SJCRH30 (cell line): ENCODE measurements around the gene MUC13. TPM values are rescaled to one million over a fixed set of nuclear protein-coding genes. Genes with fewer than 3 reads are reported as not detected.

Experiments used
- total RNA-seq: library from RNA; depleted of rRNA; stranded (reverse); fragments of >200 nt; shearing (Covaris generic); gene quantifications from 2 replicates; pipeline ENCODE4 v1.2.3, GENCODE V29; 2014; rRNA removed

Gene MUC13
- total RNA-seq, 1 experiment from 2014 or later, result not detected

Other genes starting within 250 kb of the MUC13 start
- 50.4 and 62.9 TPM in 2 replicates for gene UMPS, start 204.3 kb downstream of the MUC13 start, total RNA-seq
- gene ITGB5, start 47.4 kb downstream of the MUC13 start, total RNA-seq, result 85.3 and 105 TPM in 2 replicates
- gene HEG1, start 121.2 kb upstream of the MUC13 start, total RNA-seq, result 23.3 and 23.9 TPM in 2 replicates